MV-4-11 (cell line): ENCODE results near the gene SEBOX.

Experiments used
- DNase-seq: peaks from one replicate; lab custom pipeline; 2025; lab: John Stamatoyannopoulos, UW

The SEBOX gene

GRCh38 chr17:28317966-28318758 is 46.8 kb downstream of the SEBOX start:
- DNase-seq, result no peak

GRCh38 chr17:28317099-28317965 is 47.7 kb downstream of the SEBOX start:
- no peak for DNase-seq

GRCh38 chr17:28315846-28316705 is 48.9 kb downstream of the SEBOX start:
- DNase-seq, result no peak

DNA sequence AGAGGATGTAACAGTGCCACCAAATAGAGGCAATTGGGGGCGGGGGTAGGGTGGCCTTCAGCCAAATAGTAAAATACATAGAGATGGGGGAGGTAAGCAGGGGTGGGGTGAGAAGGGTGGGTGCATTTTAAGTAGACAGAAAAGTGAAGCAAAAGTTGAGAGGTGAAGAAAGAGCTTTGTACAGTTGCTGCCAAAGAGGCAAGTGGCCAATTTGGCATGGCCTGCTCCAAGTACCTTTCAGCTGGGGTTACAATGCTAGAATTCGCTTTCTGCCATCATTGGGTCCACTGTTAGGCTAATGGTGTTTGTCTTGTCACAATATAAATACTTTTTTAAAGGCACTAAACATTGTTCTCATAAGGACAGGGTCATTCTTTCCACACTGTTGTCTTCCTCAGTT is 51.2 kb downstream of the SEBOX start:
- no peak for DNase-seq
